Loucy (cell line): Measurements from ENCODE around the gene CDH5.

Experiments
- H2AFZ ChIP-seq: fragments of 200-600 bp; sonication (generic); 2 replicates; pipeline ENCODE4 v1.6.0; 2016; ENCODE audit warnings: antibody characterized with exemption, mild to moderate bottlenecking, low read length, moderate library complexity
- H3F3A ChIP-seq: fragments of 200-600 bp; 2 replicates; pipeline ENCODE4 v1.6.0; 2016; ENCODE audit warnings: antibody characterized with exemption, low read depth, mild to moderate bottlenecking
- H3K27me3 ChIP-seq: fragments of 200-600 bp; sonication (generic); 2 replicates; pipeline ENCODE4 v1.6.1; 2014; ENCODE audit warnings: low read length, mild to moderate bottlenecking; ENCODE audit not compliant: insufficient read depth, poor library complexity, severe bottlenecking
- H3K36me3 ChIP-seq: fragments of 200-600 bp; sonication (generic); 2 replicates; pipeline ENCODE4 v1.6.1; 2016; ENCODE audit warnings: low read length; ENCODE audit not compliant: insufficient read depth
- H3K4me1 ChIP-seq: fragments of 200-600 bp; sonication (generic); 2 replicates; pipeline ENCODE4 v1.5.1; 2014; ENCODE audit warnings: low read length, mild to moderate bottlenecking; ENCODE audit not compliant: insufficient read depth, poor library complexity, severe bottlenecking
- H3K4me2 ChIP-seq: fragments of 200-600 bp; sonication (generic); 2 replicates; pipeline ENCODE4 v1.6.0; 2014; ENCODE audit warnings: antibody characterized with exemption, low read length, low read depth, mild to moderate bottlenecking; ENCODE audit not compliant: poor library complexity, severe bottlenecking
- H3K4me3 ChIP-seq: fragments of 200-600 bp; sonication (generic); 2 replicates; pipeline ENCODE4 v1.5.1; 2014; ENCODE audit warnings: low read length, mild to moderate bottlenecking, mixed read lengths; ENCODE audit not compliant: poor library complexity, severe bottlenecking
- H3K79me2 ChIP-seq: fragments of 200-600 bp; sonication (generic); 2 replicates; pipeline ENCODE4 v1.6.1; 2014; ENCODE audit warnings: low read length; ENCODE audit not compliant: insufficient read depth
- H3K9ac ChIP-seq: fragments of 200-600 bp; sonication (generic); 2 replicates; pipeline ENCODE4 v1.6.0; 2014; ENCODE audit warnings: mild to moderate bottlenecking, low read depth, low read length, moderate library complexity; ENCODE audit not compliant: poor library complexity, severe bottlenecking
- H3K9me2 ChIP-seq: fragments of 200-600 bp; sonication (generic); replicated peaks from 2 replicates; pipeline ENCODE4 v1.6.1; 2016; ENCODE audit warnings: low read depth, low read length, mixed read lengths
- H3K9me3 ChIP-seq: fragments of 200-600 bp; sonication (generic); 2 replicates; pipeline ENCODE4 v1.6.1; 2014; ENCODE audit warnings: mild to moderate bottlenecking, antibody characterized with exemption, low read length, low read depth; ENCODE audit not compliant: insufficient read depth
- H4K20me1 ChIP-seq: fragments of 200-600 bp; sonication (generic); 2 replicates; pipeline ENCODE4 v1.6.0; 2014; ENCODE audit warnings: antibody characterized with exemption, low read length, mild to moderate bottlenecking; ENCODE audit not compliant: insufficient read depth, poor library complexity, severe bottlenecking
- CTCF ChIP-seq: fragments of 200-600 bp; sonication (generic); conservative IDR thresholded peaks from 2 replicates; pipeline ENCODE4 v1.5.1; 2014; ENCODE audit warnings: mild to moderate bottlenecking, antibody characterized with exemption, low read length
- EZH2phosphoT487 ChIP-seq: fragments of 200-600 bp; IDR thresholded peaks from 2 replicates; pipeline ENCODE4 v1.6.1; 2018; ENCODE audit warnings: antibody characterized with exemption, mild to moderate bottlenecking, moderate library complexity, borderline replicate concordance

Gene CDH5

GRCh38 chr16:66370786-66371684 is 4.5 kb downstream of the CDH5 start:
- H3K4me1 ChIP-seq: no peaks in the 10 kb centered on the region
- no peak overlapping the region for H3K4me2 ChIP-seq
- TF ChIP-seq EZH2phosphoT487: no peak
- TF ChIP-seq CTCF: no peak
- no peak overlapping the region for H3K4me3 ChIP-seq
- no peaks in the 10 kb centered on the region for H4K20me1 ChIP-seq
- H2AFZ ChIP-seq: no peak overlapping the region
- H3K9ac ChIP-seq: no peak overlapping the region
- no peaks in the 10 kb centered on the region for H3F3A ChIP-seq
- H3K79me2 ChIP-seq: no peaks in the 10 kb centered on the region
- no peaks in the 10 kb centered on the region for H3K36me3 ChIP-seq
- H3K9me2 ChIP-seq: no peaks in the 10 kb centered on the region
- no peaks in the 10 kb centered on the region for H3K9me3 ChIP-seq
- H3K27me3 ChIP-seq: no peaks in the 10 kb centered on the region

GRCh38 chr16:66372078-66372897 is 5.8 kb downstream of the CDH5 start:
- H2AFZ ChIP-seq: no peak overlapping the region
- no peak overlapping the region for H3K4me3 ChIP-seq
- H4K20me1 ChIP-seq: no peaks in the 10 kb centered on the region
- H3K9me3 ChIP-seq: no peaks in the 10 kb centered on the region
- no peak for TF ChIP-seq CTCF
- no peak for TF ChIP-seq EZH2phosphoT487
- no peaks in the 10 kb centered on the region for H3K79me2 ChIP-seq
- no peaks in the 10 kb centered on the region for H3K4me1 ChIP-seq
- no peaks in the 10 kb centered on the region for H3F3A ChIP-seq
- H3K4me2 ChIP-seq: no peak overlapping the region
- no peaks in the 10 kb centered on the region for H3K36me3 ChIP-seq
- H3K27me3 ChIP-seq: no peaks in the 10 kb centered on the region
- H3K9me2 ChIP-seq: no peaks in the 10 kb centered on the region
- H3K9ac ChIP-seq: no peak overlapping the region

GRCh38 chr16:66372898-66373155 is 6.3 kb downstream of the CDH5 start:
- Histone ChIP-seq H3K4me2 (no peak overlapping the region), H3K9me3 (no peaks in the 10 kb centered on the region), H3K4me3 (no peak overlapping the region), H4K20me1 (no peaks in the 10 kb centered on the region), H2AFZ (no peak overlapping the region), H3K4me1 (no peaks in the 10 kb centered on the region), H3K79me2 (no peaks in the 10 kb centered on the region), H3F3A (no peaks in the 10 kb centered on the region), H3K9me2 (no peaks in the 10 kb centered on the region), H3K9ac (no peak overlapping the region), H3K27me3 (no peaks in the 10 kb centered on the region), H3K36me3 (no peaks in the 10 kb centered on the region)
- TF ChIP-seq CTCF (no peak), EZH2phosphoT487 (no peak)
